Muscle of leg (tissue), 16 donors: Measurements from ENCODE around the gene ADGRL2. TPM values are rescaled to one million over a fixed set of nuclear protein-coding genes. Genes with fewer than 3 reads are reported as not detected.

Experiments
- DNase-seq: peaks from one replicate; pipeline ENCODE4 v3.0.0; 2013
- H3K27ac ChIP-seq: one replicate; pipeline ENCODE4 v1.5.1; 2013; ENCODE audit warnings: mild to moderate bottlenecking, low read length, control low read depth
- H3K27me3 ChIP-seq: one replicate; pipeline ENCODE4 v1.6.1; 2013; ENCODE audit warnings: low read length; ENCODE audit not compliant: control insufficient read depth, insufficient read depth
- H3K36me3 ChIP-seq: one replicate; pipeline ENCODE4 v1.6.1; 2013; ENCODE audit warnings: low read length; ENCODE audit not compliant: control insufficient read depth, insufficient read depth
- H3K4me1 ChIP-seq: one replicate; pipeline ENCODE4 v1.6.1; 2013; ENCODE audit warnings: low read length; ENCODE audit not compliant: control insufficient read depth, insufficient read depth
- H3K4me3 ChIP-seq: one replicate; pipeline ENCODE4 v1.5.1; 2013; ENCODE audit warnings: low read length, control low read depth
- H3K9me3 ChIP-seq: replicated peaks from 2 replicates; pipeline ENCODE4 v1.6.1; 2013; ENCODE audit warnings: low read depth, low read length; ENCODE audit not compliant: control insufficient read depth
- WGBS: methylation state at CpG from one replicate; pipeline ENCODE4 v1.1.5; 2013; ENCODE audit warnings: missing lambda C conversion rate; ENCODE audit not compliant: insufficient coverage; 5-methylcytosine and 5-hydroxymethylcytosine counted together
- long read RNA-seq, 11 donors: transcript quantifications; one replicate each; lab custom pipeline, GENCODE V29; 2026
- polyA plus RNA-seq, 8 donors: library from polyadenylated mRNA; unstranded; fragments of 120-200 nt; gene quantifications; one replicate each; pipeline versions ENCODE4 v1.2.1 to v1.2.3, GENCODE V29; 2013; ENCODE audit warnings: inconsistent platforms in 1 of 8, low replicate concordance in 1 of 8; ENCODE audit not compliant: insufficient read length in 8 of 8, insufficient read depth in 1 of 8
- total RNA-seq: library from RNA; stranded (reverse); fragments of 120-200 nt; gene quantifications from one replicate; pipeline ENCODE4 v1.2.4, GENCODE V29; 2013

ADGRL2 gene
- total RNA-seq (76.9 TPM), polyA plus RNA-seq (100 to 1,000 TPM in 1 of 8 donors, 10 to 100 TPM in 7; 50.2 to 121 (median 76.5) TPM)
- long read RNA-seq, donor 1, partial matches to known transcripts, result 5 of 5 reads
- long read RNA-seq, donor 1, other reads (novel, unspliced or antisense), result 0 of 5 reads
- long read RNA-seq, donor 2, result 0 reads
- long read RNA-seq, donor 3, partial matches to known transcripts, result 17 of 17 reads
- long read RNA-seq, donor 3, other reads (novel, unspliced or antisense), result 0 of 17 reads
- long read RNA-seq, donor 4, partial matches to known transcripts, result 7 of 7 reads
- long read RNA-seq, donor 4, other reads (novel, unspliced or antisense), result 0 of 7 reads
- long read RNA-seq, donor 5, partial matches to known transcripts, result 41 of 47 reads
- long read RNA-seq, donor 5, other reads (novel, unspliced or antisense), result 6 of 47 reads
- long read RNA-seq, donor 6, partial matches to known transcripts, result 11 of 11 reads
- long read RNA-seq, donor 6, other reads (novel, unspliced or antisense), result 0 of 11 reads
- long read RNA-seq, donor 7, partial matches to known transcripts, result 6 of 7 reads
- long read RNA-seq, donor 7, other reads (novel, unspliced or antisense), result 0 of 7 reads
- long read RNA-seq, donor 8, result 0 reads
- long read RNA-seq, donor 9, partial matches to known transcripts, result 6 of 6 reads
- long read RNA-seq, donor 9, other reads (novel, unspliced or antisense), result 0 of 6 reads
- long read RNA-seq, donor 10, result 0 reads
- long read RNA-seq, donor 11, partial matches to known transcripts, result 6 of 6 reads
- long read RNA-seq, donor 11, other reads (novel, unspliced or antisense), result 0 of 6 reads

- peak; percentile 98 for DNase-seq
- H3K9me3 ChIP-seq, result no peaks in the 10 kb centered on the region
- peak within 1 kb of the TSS; percentile 89 for H3K4me3 ChIP-seq
- H3K36me3 ChIP-seq, result no peaks in the 10 kb centered on the region
- peak within 1 kb of the TSS; percentile 98 for H3K27ac ChIP-seq
- under 1% methylated on average over 59 of the region's 81 CpGs for WGBS
- H3K4me1 ChIP-seq, result no peaks in the 10 kb centered on the region
- H3K27me3 ChIP-seq, result no peaks in the 10 kb centered on the region
Observed at GRCh38 chr1:81800695-81801650, at the start of gene ADGRL2. TSS of gene ADGRL2 (plus strand) at chr1:81800934. CDS start at chr1:81836985, 36,051 bp downstream.

GRCh38 chr1:81752840-81753239, 47.9 kb upstream of the ADGRL2 start:
- H3K4me1 ChIP-seq, result no peaks in the 10 kb centered on the region
- H3K4me3 ChIP-seq, result no peak overlapping the region
- no peaks in the 10 kb centered on the region for H3K9me3 ChIP-seq
- H3K27ac ChIP-seq, result no peak overlapping the region
- no peaks in the 10 kb centered on the region for H3K27me3 ChIP-seq
- 67% methylated on average over 1 of the region's 2 CpGs for WGBS
- DNase-seq, result no peak
- no peaks in the 10 kb centered on the region for H3K36me3 ChIP-seq

- Histone ChIP-seq H3K4me1 (no peaks in the 10 kb centered on the region), H3K36me3 (no peaks in the 10 kb centered on the region), H3K27me3 (no peaks in the 10 kb centered on the region), H3K4me3 (no peak overlapping the region), H3K27ac (no peak overlapping the region), H3K9me3 (no peaks in the 10 kb centered on the region)
- no peak for DNase-seq
Observed at GRCh38 chr1:81754424-81754823, 46.3 kb upstream of the ADGRL2 start.

GRCh38 chr1:81756872-81757271, 43.9 kb upstream of the ADGRL2 start:
- Histone ChIP-seq H3K36me3 (no peaks in the 10 kb centered on the region), H3K27ac (no peak overlapping the region), H3K9me3 (no peaks in the 10 kb centered on the region), H3K4me1 (no peaks in the 10 kb centered on the region), H3K4me3 (no peak overlapping the region), H3K27me3 (no peaks in the 10 kb centered on the region)
- peak; percentile 14 for DNase-seq
- WGBS, result 50% methylated on average over 1 of the region's 2 CpGs

GRCh38 chr1:81757398-81758020, 43.2 kb upstream of the ADGRL2 start:
- DNase-seq, result peak; percentile 25
- H3K4me3 ChIP-seq, result no peak overlapping the region
- no peaks in the 10 kb centered on the region for H3K4me1 ChIP-seq
- no peak overlapping the region for H3K27ac ChIP-seq
- H3K36me3 ChIP-seq, result no peaks in the 10 kb centered on the region
- no peaks in the 10 kb centered on the region for H3K27me3 ChIP-seq
- no peaks in the 10 kb centered on the region for H3K9me3 ChIP-seq
- 63% methylated on average over 2 of the region's 8 CpGs for WGBS

- no peaks in the 10 kb centered on the region for H3K36me3 ChIP-seq
- DNase-seq, result peak; percentile 62
- H3K4me3 ChIP-seq, result no peak overlapping the region
- 60% methylated on average over 1 of the region's 2 CpGs for WGBS
- H3K27ac ChIP-seq, result no peak overlapping the region
- no peaks in the 10 kb centered on the region for H3K4me1 ChIP-seq
- H3K27me3 ChIP-seq, result no peaks in the 10 kb centered on the region
- H3K9me3 ChIP-seq, result no peaks in the 10 kb centered on the region
Observed at GRCh38 chr1:81758181-81758580, 42.6 kb upstream of the ADGRL2 start.

- no peak overlapping the region for H3K4me3 ChIP-seq
Observed at GRCh38 chr1:81760477-81761097, 40.1 kb upstream of the ADGRL2 start.

GRCh38 chr1:81775510-81775909, 25.2 kb upstream of the ADGRL2 start:
- H3K9me3 ChIP-seq, result no peaks in the 10 kb centered on the region
- H3K27me3 ChIP-seq, result no peaks in the 10 kb centered on the region
- H3K27ac ChIP-seq, result no peak overlapping the region
- H3K4me1 ChIP-seq, result no peaks in the 10 kb centered on the region
- no peaks in the 10 kb centered on the region for H3K36me3 ChIP-seq
- DNase-seq, result no peak
- no peak overlapping the region for H3K4me3 ChIP-seq

More at GRCh38 chr1:81760477-81761097, 40.1 kb upstream of the ADGRL2 start:
- no peaks in the 10 kb centered on the region for H3K36me3 ChIP-seq
- WGBS, result no CpG with 5 or more reads among the region's 1 CpG
- H3K27me3 ChIP-seq, result no peaks in the 10 kb centered on the region
- H3K4me1 ChIP-seq, result no peaks in the 10 kb centered on the region
- no peak overlapping the region for H3K27ac ChIP-seq
- peak; percentile 69 for DNase-seq
- H3K9me3 ChIP-seq, result no peaks in the 10 kb centered on the region

GRCh38 chr1:81780705-81781454, 19.9 kb upstream of the ADGRL2 start:
- no peak overlapping the region for H3K27ac ChIP-seq
- no peak for DNase-seq
- H3K4me3 ChIP-seq, result no peak overlapping the region
- no peaks in the 10 kb centered on the region for H3K4me1 ChIP-seq
- WGBS, result no CpG with 5 or more reads among the region's 1 CpG
- no peaks in the 10 kb centered on the region for H3K36me3 ChIP-seq
- H3K27me3 ChIP-seq, result no peaks in the 10 kb centered on the region
- no peaks in the 10 kb centered on the region for H3K9me3 ChIP-seq
